ENCODE results near the gene RNGTT. TPM values are rescaled to one million over a fixed set of nuclear protein-coding genes. Genes with fewer than 3 reads are reported as not detected.

The RNGTT gene
- total RNA-seq, 6 donors from 2014 or later = 8.9 to 22.4 (median 12.5) TPM

GRCh38 chr6:88709819-88710246 is 253.6 kb downstream of the RNGTT start:
- no peak for TF ChIP-seq CTCF (IDR thresholded peaks at IDR 0.05)
- no peak for TF ChIP-seq EP300 (IDR thresholded peaks at IDR 0.05)
- TF ChIP-seq POLR2AphosphoS5 (IDR thresholded peaks at IDR 0.05) = no peak
- TF ChIP-seq POLR2A (IDR thresholded peaks at IDR 0.05) = no peak
- WGBS, 2 donors = 96 to 97% methylated on average over 1 of the region's 1 CpG
- H3K36me3 ChIP-seq = no peaks in the 10 kb centered on the region
- H3K4me3 ChIP-seq = no peak overlapping the region
- no peak overlapping the region for H3K27ac ChIP-seq
- H3K4me1 ChIP-seq = no peaks in the 10 kb centered on the region
- H3K27me3 ChIP-seq = no peaks in the 10 kb centered on the region
- DNase-seq (no peak), ATAC-seq (ENCODE audit: low FRiP score in 2 of 2) (no peak)
- H3K9me3 ChIP-seq = no peaks in the 10 kb centered on the region

GRCh38 chr6:88708197-88708744 is 255.1 kb downstream of the RNGTT start:
- ATAC-seq (ENCODE audit: low FRiP score in 2 of 2) = no peak
- no peak for DNase-seq
- Histone ChIP-seq H3K9me3 (no peaks in the 10 kb centered on the region), H3K4me3 (no peak overlapping the region), H3K27ac (no peak overlapping the region), H3K36me3 (no peaks in the 10 kb centered on the region), H3K27me3 (no peaks in the 10 kb centered on the region), H3K4me1 (no peaks in the 10 kb centered on the region)
- no peak for TF ChIP-seq CTCF (IDR thresholded peaks at IDR 0.05)
- 92 to 96% methylated on average over 3 of the region's 3 CpGs for WGBS, 2 donors

GRCh38 chr6:88705601-88706000 is 257.8 kb downstream of the RNGTT start:
- Histone ChIP-seq H3K27ac (no peak overlapping the region), H3K4me1 (no peaks in the 10 kb centered on the region), H3K9me3 (no peaks in the 10 kb centered on the region), H3K4me3 (no peak overlapping the region), H3K27me3 (no peaks in the 10 kb centered on the region), H3K36me3 (no peaks in the 10 kb centered on the region)
- no peak for ATAC-seq (ENCODE audit: low FRiP score in 2 of 2)
- TF ChIP-seq CTCF (IDR thresholded peaks at IDR 0.05) (no peak), EP300 (IDR thresholded peaks at IDR 0.05) (no peak), POLR2AphosphoS5 (IDR thresholded peaks at IDR 0.05) (no peak), POLR2A (IDR thresholded peaks at IDR 0.05) (no peak)
- DNase-seq = no peak

GRCh38 chr6:88704980-88705379 is 258.4 kb downstream of the RNGTT start:
- no peak for TF ChIP-seq POLR2AphosphoS5 (IDR thresholded peaks at IDR 0.05)
- no peak for TF ChIP-seq CTCF (IDR thresholded peaks at IDR 0.05)
- TF ChIP-seq EP300 (IDR thresholded peaks at IDR 0.05) = no peak
- TF ChIP-seq POLR2A (IDR thresholded peaks at IDR 0.05) = no peak
- ATAC-seq (ENCODE audit: low FRiP score in 2 of 2) (no peak), DNase-seq (no peak)
- Histone ChIP-seq H3K36me3 (no peaks in the 10 kb centered on the region), H3K27me3 (no peaks in the 10 kb centered on the region), H3K4me1 (no peaks in the 10 kb centered on the region), H3K9me3 (no peaks in the 10 kb centered on the region), H3K27ac (no peak overlapping the region), H3K4me3 (no peak overlapping the region)
- 76 to 78% methylated on average over 1 of the region's 1 CpG for WGBS, 2 donors

GRCh38 chr6:88702956-88703556 is 260.4 kb downstream of the RNGTT start:
- no peak overlapping the region for H3K27ac ChIP-seq
- no peaks in the 10 kb centered on the region for H3K9me3 ChIP-seq
- ATAC-seq (ENCODE audit: low FRiP score in 2 of 2) (no peak), DNase-seq (no peak)
- H3K27me3 ChIP-seq = no peaks in the 10 kb centered on the region
- no peaks in the 10 kb centered on the region for H3K4me1 ChIP-seq
- TF ChIP-seq POLR2A (IDR thresholded peaks at IDR 0.05) = no peak
- no peak for TF ChIP-seq POLR2AphosphoS5 (IDR thresholded peaks at IDR 0.05)
- no peak for TF ChIP-seq CTCF (IDR thresholded peaks at IDR 0.05)
- no peak for TF ChIP-seq EP300 (IDR thresholded peaks at IDR 0.05)
- H3K36me3 ChIP-seq = no peaks in the 10 kb centered on the region
- WGBS, 2 donors = 95 to 96% methylated on average over 4 of the region's 4 CpGs
- no peak overlapping the region for H3K4me3 ChIP-seq

Measured in upper lobe of left lung (tissue), 6 donors.